SK-N-MC (cell line): ENCODE measurements around the gene RBM22.

Experiments
- EZH2 ChIP-seq: fragments of 200-600 bp; sonication (generic); IDR thresholded peaks from one replicate; pipeline ENCODE4 v1.6.1; 2017; ENCODE audit warnings: antibody characterized with exemption
- FOXP2 ChIP-seq: optimal IDR thresholded peaks from 2 replicates; pipeline ENCODE3; 2011; ENCODE audit warnings: mild to moderate bottlenecking, moderate library complexity; ENCODE audit not compliant: insufficient read depth; ENCODE audit errors: extremely low read length, control extremely low read depth
- POLR2AphosphoS5 ChIP-seq: IDR thresholded peaks from 2 replicates; pipeline ENCODE4 v1.6.1; 2012; ENCODE audit warnings: mild to moderate bottlenecking, low read depth, low read length, borderline replicate concordance

GRCh38 chr5:150642991-150643710 is 57.7 kb downstream of the RBM22 start:
- TF ChIP-seq POLR2AphosphoS5 (no peak), EZH2 (no peak), FOXP2 (no peak)
